Esophagus muscularis mucosa (tissue), 4 donors: ENCODE results near the gene HLA-C. TPM values are rescaled to one million over a fixed set of nuclear protein-coding genes. Genes with fewer than 3 reads are reported as not detected.
A peak's percentile ranks its signal among the peaks of the same experiment; 100 is the strongest.

Experiments
- DNase-seq: peaks from one replicate; pipeline ENCODE4 v3.0.0-alpha.2; 2017; ENCODE audit errors: extremely low spot score
- H3K27ac ChIP-seq, 4 donors: fragments of 200-600 bp; sonication (generic); replicated peaks in 1 of 4; 1 replicate in 3 of 4; 2 replicates in 1 of 4; pipeline ENCODE4 v1.5.1; 2016 to 2019; ENCODE audit warnings: mild to moderate bottlenecking in 1 of 4
- H3K27me3 ChIP-seq, 4 donors: fragments of 200-600 bp; sonication (generic); one replicate each; pipeline versions ENCODE4 v1.5.1 to v1.6.0; 2016 to 2019
- H3K36me3 ChIP-seq, 4 donors: fragments of 200-600 bp; sonication (generic); one replicate each; pipeline ENCODE4 v1.5.1; 2016 to 2019
- H3K4me1 ChIP-seq, 4 donors: fragments of 200-600 bp; sonication (generic); one replicate each; pipeline ENCODE4 v1.5.1; 2016 to 2019
- H3K4me3 ChIP-seq, 4 donors: fragments of 200-600 bp; sonication (generic); 1 replicate in 2 of 4; 2 replicates in 2 of 4; pipeline ENCODE4 v1.5.1; 2016 to 2019; ENCODE audit warnings: mild to moderate bottlenecking in 4 of 4, moderate library complexity in 1 of 4
- H3K9me3 ChIP-seq, 4 donors: fragments of 200-600 bp; sonication (generic); 1 replicate in 3 of 4; 2 replicates in 1 of 4; pipeline ENCODE4 v1.5.1; 2016 to 2019
- EP300 ChIP-seq: sonication (generic); formaldehyde crosslinking; IDR thresholded peaks from one replicate; pipeline ENCODE4 v1.6.1; 2017; ENCODE audit warnings: antibody characterized with exemption
- POLR2A ChIP-seq: fragments of 450-650 bp; IDR thresholded peaks from one replicate; pipeline ENCODE4 v1.6.1; 2017; ENCODE audit warnings: antibody characterized with exemption, moderate library complexity, mild to moderate bottlenecking, low read depth
- POLR2AphosphoS5 ChIP-seq, 2 donors: sonication (generic); formaldehyde crosslinking; IDR thresholded peaks; one replicate each; pipeline ENCODE4 v1.6.1; 2017; ENCODE audit warnings: antibody characterized with exemption in 2 of 2
- WGBS: methylation state at CpG from one replicate; pipeline ENCODE4 v1.1.5; 2018; 5-methylcytosine and 5-hydroxymethylcytosine counted together
- intact Hi-C: fragments of 100-400 bp; cut with DNase I; formaldehyde crosslinking; loops from one replicate; pipeline ENCODE4 v1.15.1; 2023
- total RNA-seq, 4 donors: library from RNA; depleted of rRNA; stranded (reverse); fragments of >200 nt; gene quantifications; one replicate each; pipeline versions ENCODE4 v1.1.0 to v1.2.1, GENCODE V29; 2016
- TF ChIP-seq, protein P1 (sequence below), 3 experiments: fragments of 200-600 bp in 2 of 3; fragments of 450-650 bp in 1 of 3; sonication (generic) in 2 of 3; IDR thresholded peaks; one replicate each; pipeline ENCODE4 v1.5.1; 2017 to 2019; ENCODE audit warnings: antibody characterized with exemption in 3 of 3, mild to moderate bottlenecking in 2 of 3, moderate library complexity in 1 of 3

The HLA-C gene
- total RNA-seq, 4 donors from 2014 or later, result 251 to 549 (median 296) TPM

DNA sequence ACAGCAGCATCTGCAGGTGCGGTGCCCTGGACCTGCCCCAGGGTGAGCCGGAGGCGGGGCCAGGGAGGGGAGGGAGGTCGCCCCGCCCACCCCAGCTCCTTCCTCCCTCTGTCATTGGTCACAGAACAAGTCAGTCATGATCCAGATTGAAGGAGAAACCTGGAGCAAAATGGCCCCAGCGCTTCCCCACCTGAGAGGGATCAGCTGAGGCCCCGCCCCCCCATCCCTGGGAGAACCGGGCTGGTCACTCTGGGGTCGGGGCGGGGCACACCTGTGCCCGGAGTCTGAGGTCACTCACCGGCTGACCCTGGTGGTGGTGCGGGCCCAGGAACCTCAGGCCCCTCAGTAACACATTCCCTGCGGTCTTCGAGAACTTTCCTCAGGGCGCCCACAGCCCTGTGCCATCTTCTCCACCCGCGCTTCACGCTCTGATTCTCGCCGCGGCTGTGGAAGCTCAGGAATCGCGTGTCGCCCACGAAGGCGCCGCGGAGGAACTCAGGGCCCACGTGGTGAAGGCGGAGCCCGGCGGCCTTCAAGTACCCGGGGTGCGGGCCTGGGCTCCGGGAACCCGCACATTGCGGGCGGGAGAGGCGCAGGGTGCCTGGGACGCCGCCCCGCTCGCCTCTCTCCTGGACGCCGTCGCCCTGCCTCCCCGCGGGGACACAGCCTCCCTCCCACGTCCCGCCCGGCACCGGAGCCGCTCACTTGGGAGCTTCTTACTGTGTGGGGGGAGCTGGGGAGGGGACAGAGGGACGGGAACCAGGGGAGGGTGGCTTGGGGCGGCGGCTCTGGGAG is 36.4 kb upstream of the HLA-C start:
- 21% methylated on average over 3 of the region's 57 CpGs for WGBS
- intact Hi-C loops, result no loop called here
- peaks cover 0 to 44% (median 9%) of the 10 kb centered on the region in 4 donors for H3K27me3 ChIP-seq
- peak overlapping the region; percentile 42 to 53 (median 50) for H3K4me3 ChIP-seq
- DNase-seq, result no peak
- peaks cover 10 to 14% (median 12%) of the 10 kb centered on the region in 4 donors for H3K4me1 ChIP-seq
- no peaks in the 10 kb centered on the region for H3K36me3 ChIP-seq
- no peaks in the 10 kb centered on the region for H3K9me3 ChIP-seq
- no peak overlapping the region for H3K27ac ChIP-seq
- no peak for TF ChIP-seq EP300
- TF ChIP-seq, protein P1, sequence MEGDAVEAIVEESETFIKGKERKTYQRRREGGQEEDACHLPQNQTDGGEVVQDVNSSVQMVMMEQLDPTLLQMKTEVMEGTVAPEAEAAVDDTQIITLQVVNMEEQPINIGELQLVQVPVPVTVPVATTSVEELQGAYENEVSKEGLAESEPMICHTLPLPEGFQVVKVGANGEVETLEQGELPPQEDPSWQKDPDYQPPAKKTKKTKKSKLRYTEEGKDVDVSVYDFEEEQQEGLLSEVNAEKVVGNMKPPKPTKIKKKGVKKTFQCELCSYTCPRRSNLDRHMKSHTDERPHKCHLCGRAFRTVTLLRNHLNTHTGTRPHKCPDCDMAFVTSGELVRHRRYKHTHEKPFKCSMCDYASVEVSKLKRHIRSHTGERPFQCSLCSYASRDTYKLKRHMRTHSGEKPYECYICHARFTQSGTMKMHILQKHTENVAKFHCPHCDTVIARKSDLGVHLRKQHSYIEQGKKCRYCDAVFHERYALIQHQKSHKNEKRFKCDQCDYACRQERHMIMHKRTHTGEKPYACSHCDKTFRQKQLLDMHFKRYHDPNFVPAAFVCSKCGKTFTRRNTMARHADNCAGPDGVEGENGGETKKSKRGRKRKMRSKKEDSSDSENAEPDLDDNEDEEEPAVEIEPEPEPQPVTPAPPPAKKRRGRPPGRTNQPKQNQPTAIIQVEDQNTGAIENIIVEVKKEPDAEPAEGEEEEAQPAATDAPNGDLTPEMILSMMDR (IDR thresholded peaks at IDR 0.05), result no peak
- no peak for TF ChIP-seq POLR2AphosphoS5 (IDR thresholded peaks at IDR 0.05)
- no peak for TF ChIP-seq POLR2A

DNA sequence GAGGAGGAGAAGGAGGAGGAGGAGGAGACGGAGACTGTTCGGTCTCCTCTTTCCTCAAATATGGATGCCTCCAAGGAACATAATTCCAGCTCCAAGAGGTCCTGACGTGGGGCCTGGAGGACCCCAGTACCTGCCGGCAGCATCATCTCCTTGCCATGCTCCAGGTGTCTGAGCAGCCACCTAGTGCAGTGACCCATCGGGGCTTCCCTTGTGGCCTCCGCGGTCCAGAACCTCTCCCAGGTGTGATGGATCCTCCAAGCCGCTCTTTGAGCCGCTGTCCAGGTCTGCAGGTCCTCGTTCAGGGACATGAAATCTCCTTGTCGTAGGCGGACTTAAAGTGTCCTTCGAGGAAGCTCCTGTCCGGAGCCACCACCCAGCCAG is 35.8 kb upstream of the HLA-C start:
- intact Hi-C loops, result no loop called here
- WGBS, result 60% methylated on average over 14 of the region's 14 CpGs
- H3K27me3 ChIP-seq, result peaks cover 0 to 49% (median 9%) of the 10 kb centered on the region in 4 donors

DNA sequence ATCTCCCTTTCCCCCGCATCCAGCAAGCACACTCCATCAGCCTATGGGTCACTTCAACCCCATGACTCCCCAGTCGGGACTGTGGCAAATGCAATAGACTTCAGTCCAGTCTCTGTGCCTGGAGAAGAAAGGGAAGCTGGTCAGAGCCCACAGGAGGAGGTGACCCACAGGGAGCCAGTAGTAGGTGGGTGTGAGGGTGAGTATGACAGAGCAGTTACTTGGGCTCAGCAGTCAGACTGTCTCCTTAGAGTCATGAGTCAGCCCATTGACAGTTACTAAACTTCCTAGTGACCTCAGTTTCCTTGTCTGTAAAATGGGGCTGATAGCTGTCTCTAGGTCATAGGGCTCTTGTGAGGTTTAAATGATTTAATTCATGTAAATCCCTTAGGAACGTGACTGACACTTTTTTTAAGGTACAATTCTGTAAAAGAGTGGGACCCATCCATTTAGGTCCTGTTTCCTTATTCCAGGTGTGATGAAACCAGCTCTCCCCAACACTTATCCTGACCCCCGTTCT is 33.9 kb upstream of the HLA-C start:
- TF ChIP-seq EP300 (no peak), POLR2AphosphoS5 (IDR thresholded peaks at IDR 0.05) (no peak), POLR2A (no peak)
- TF ChIP-seq, protein P1 (IDR thresholded peaks at IDR 0.05), result no peak
- 91% methylated on average over 4 of the region's 4 CpGs for WGBS
- intact Hi-C loops, result no loop called here

More for the DNA sequence above, 35.8 kb upstream of the HLA-C start:
- no peaks in the 10 kb centered on the region for H3K36me3 ChIP-seq
- H3K4me3 ChIP-seq, result peak overlapping the region in 2 of 4 donors; percentile 53
- no peak for TF ChIP-seq POLR2A
- TF ChIP-seq, protein P1 (IDR thresholded peaks at IDR 0.05), result no peak
- TF ChIP-seq EP300, result no peak
- TF ChIP-seq POLR2AphosphoS5 (IDR thresholded peaks at IDR 0.05), result no peak
- DNase-seq, result no peak
- peaks cover 10 to 14% (median 12%) of the 10 kb centered on the region in 4 donors for H3K4me1 ChIP-seq
- H3K9me3 ChIP-seq, result no peaks in the 10 kb centered on the region
- H3K27ac ChIP-seq, result no peak overlapping the region

GRCh38 chr6:31304683-31305082 is 32.8 kb upstream of the HLA-C start:
- TF ChIP-seq POLR2A (no peak), EP300 (no peak), POLR2AphosphoS5 (IDR thresholded peaks at IDR 0.05) (no peak)
- TF ChIP-seq, protein P1 (IDR thresholded peaks at IDR 0.05), result no peak
- no peak for DNase-seq
- intact Hi-C loops, result no loop called here
- WGBS, result 60% methylated on average over 4 of the region's 4 CpGs
- Histone ChIP-seq H3K9me3 (no peaks in the 10 kb centered on the region), H3K27ac (no peak overlapping the region), H3K36me3 (no peaks in the 10 kb centered on the region), H3K27me3 (peaks cover 0 to 41% (median 9%) of the 10 kb centered on the region in 4 donors), H3K4me1 (peaks cover 10 to 14% (median 12%) of the 10 kb centered on the region in 4 donors), H3K4me3 (no peak overlapping the region)

More for the DNA sequence above, 33.9 kb upstream of the HLA-C start:
- Histone ChIP-seq H3K36me3 (no peaks in the 10 kb centered on the region), H3K27me3 (peaks cover 0 to 49% (median 9%) of the 10 kb centered on the region in 4 donors), H3K27ac (no peak overlapping the region), H3K4me3 (no peak overlapping the region), H3K9me3 (no peaks in the 10 kb centered on the region), H3K4me1 (peaks cover 10 to 14% (median 12%) of the 10 kb centered on the region in 4 donors)
- DNase-seq, result no peak
